Astrocyte of the spinal cord (primary cell): ENCODE measurements around the gene GPR146.

Source experiments
- DNase-seq: peaks from one replicate; pipeline ENCODE4 v3.0.0; 2011; ENCODE audit warnings: low read depth, low spot score
- H3K4me3 ChIP-seq: 2 replicates; pipeline ENCODE4 v1.5.1; 2011; ENCODE audit warnings: low read depth, mild to moderate bottlenecking, low read length, moderate library complexity
- in situ Hi-C: cut with HindIII; loops from 2 replicates; pipeline ENCODE4 v1.10.0; 2017; ENCODE audit warnings: low sequenced_read_pairs
- TF ChIP-seq, protein P1 (sequence below): IDR thresholded peaks from 2 replicates; pipeline ENCODE4 v1.5.1; 2012; ENCODE audit warnings: low read depth, mild to moderate bottlenecking, low read length, inconsistent platforms

Gene GPR146, protein sequence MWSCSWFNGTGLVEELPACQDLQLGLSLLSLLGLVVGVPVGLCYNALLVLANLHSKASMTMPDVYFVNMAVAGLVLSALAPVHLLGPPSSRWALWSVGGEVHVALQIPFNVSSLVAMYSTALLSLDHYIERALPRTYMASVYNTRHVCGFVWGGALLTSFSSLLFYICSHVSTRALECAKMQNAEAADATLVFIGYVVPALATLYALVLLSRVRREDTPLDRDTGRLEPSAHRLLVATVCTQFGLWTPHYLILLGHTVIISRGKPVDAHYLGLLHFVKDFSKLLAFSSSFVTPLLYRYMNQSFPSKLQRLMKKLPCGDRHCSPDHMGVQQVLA

DNA sequence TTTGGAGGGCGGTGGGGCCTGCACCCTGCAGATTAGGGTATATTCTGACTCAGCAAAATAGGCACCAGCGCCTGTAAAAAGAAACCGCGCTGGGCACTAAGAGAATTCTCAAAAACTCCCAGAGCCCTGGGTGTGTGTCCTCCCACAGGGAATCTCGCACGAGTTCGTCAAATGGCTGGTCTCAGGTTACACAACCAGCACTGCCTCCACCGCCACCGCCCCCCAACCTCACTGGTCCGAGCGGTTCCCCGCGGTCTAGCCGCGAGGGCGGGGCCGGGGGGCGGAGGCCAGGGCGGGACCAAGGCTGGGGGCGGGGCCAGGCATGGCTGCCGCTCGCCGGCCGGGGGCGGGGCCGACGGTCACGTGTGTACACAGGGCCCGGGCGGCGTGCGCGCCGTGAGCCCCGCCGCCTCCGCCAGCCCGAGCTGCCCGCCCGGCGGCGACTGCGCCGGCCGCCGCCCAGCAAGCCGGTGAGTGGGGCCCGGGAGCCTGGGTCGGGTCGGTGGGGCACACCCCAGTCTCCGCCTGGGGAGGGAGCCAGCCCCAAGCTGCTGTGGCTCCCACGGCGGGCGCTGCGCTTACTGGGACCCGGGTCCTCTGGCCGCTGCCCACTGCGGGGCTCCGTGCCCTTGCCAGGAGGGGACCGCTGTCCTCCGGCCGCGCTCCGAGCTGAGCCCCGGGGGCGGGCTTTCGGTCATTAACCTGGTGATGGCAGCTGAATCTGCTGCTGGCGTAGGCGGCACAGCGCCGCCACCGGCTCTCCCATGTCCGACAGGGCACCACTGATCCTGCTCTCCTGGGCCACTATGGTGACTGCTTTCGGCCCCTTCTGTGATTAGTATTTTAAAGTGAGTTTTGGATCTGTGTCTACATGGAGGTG, at the start of gene GPR146:
GPR146 (plus strand) TSS at position 358 of the 880 bp plus-strand sequence. CDS start 12,970 bp downstream, outside the sequence.
- in situ Hi-C loops, result no loop called here
- peak within 1 kb of the TSS; percentile 43 for H3K4me3 ChIP-seq
- peak; percentile 95 for DNase-seq
- TF ChIP-seq, protein P1, sequence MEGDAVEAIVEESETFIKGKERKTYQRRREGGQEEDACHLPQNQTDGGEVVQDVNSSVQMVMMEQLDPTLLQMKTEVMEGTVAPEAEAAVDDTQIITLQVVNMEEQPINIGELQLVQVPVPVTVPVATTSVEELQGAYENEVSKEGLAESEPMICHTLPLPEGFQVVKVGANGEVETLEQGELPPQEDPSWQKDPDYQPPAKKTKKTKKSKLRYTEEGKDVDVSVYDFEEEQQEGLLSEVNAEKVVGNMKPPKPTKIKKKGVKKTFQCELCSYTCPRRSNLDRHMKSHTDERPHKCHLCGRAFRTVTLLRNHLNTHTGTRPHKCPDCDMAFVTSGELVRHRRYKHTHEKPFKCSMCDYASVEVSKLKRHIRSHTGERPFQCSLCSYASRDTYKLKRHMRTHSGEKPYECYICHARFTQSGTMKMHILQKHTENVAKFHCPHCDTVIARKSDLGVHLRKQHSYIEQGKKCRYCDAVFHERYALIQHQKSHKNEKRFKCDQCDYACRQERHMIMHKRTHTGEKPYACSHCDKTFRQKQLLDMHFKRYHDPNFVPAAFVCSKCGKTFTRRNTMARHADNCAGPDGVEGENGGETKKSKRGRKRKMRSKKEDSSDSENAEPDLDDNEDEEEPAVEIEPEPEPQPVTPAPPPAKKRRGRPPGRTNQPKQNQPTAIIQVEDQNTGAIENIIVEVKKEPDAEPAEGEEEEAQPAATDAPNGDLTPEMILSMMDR, result peak; percentile 73

DNA sequence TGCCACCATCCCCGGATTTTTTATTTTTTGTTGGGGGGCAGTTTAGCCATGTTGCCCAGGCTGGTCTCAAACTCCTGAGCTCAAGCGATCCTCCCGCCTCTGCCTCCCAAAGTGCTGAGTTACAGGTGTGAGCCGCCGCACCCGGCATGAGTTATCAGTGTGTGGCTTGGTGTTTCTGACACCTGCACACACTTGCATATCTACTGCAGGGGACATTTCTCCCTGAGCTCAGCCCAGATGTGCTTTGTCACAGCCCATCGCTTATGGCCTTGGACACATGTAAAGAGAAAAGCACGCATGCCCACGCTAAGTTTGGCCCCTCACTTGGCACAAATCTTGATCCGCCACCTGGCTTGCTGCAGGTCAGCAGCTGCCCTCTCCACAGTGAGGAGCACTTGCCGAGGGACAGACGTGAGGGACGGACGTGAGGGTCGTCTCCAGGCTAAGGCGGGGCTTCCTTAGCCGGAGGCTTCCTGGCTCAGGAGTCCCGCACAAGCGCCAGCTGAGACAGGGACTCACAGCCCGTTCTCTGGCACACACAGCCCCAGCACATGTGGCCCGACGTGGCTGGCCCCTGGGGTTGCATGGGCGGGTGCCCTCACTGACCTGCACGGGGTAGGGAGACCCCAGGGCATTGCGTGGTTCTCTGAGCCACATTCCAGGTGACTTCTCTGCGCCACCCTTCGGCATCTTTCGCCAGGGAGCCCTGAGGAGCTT, 49.6 kb upstream of the GPR146 start:
- in situ Hi-C loops, result no loop called here
- no peak overlapping the region for H3K4me3 ChIP-seq

DNA sequence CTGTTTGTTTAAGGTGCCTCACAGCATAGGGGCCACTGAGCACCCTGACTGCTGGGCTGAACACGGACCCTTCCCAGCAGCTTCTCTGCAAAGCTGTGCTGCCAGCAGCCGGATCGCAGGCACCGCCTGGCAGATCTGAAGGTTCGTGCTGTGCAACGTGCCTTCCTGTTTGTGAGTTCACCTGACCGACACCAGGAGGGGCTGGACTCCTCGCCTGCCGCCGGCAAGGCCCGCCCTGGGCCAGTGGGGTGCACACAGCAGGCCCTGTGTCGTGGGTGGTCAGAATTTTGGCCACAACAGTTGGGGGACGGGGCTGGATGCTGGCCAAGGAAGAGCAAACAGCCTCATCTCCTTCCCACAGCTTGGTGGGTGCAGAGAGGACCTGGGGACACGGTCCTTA, 48.8 kb upstream of the GPR146 start:
- in situ Hi-C loops, result no loop called here
- TF ChIP-seq, protein P1, result no peak

More for the DNA sequence above, 49.6 kb upstream of the GPR146 start:
- no peak for DNase-seq
- TF ChIP-seq, protein P1, result no peak

DNA sequence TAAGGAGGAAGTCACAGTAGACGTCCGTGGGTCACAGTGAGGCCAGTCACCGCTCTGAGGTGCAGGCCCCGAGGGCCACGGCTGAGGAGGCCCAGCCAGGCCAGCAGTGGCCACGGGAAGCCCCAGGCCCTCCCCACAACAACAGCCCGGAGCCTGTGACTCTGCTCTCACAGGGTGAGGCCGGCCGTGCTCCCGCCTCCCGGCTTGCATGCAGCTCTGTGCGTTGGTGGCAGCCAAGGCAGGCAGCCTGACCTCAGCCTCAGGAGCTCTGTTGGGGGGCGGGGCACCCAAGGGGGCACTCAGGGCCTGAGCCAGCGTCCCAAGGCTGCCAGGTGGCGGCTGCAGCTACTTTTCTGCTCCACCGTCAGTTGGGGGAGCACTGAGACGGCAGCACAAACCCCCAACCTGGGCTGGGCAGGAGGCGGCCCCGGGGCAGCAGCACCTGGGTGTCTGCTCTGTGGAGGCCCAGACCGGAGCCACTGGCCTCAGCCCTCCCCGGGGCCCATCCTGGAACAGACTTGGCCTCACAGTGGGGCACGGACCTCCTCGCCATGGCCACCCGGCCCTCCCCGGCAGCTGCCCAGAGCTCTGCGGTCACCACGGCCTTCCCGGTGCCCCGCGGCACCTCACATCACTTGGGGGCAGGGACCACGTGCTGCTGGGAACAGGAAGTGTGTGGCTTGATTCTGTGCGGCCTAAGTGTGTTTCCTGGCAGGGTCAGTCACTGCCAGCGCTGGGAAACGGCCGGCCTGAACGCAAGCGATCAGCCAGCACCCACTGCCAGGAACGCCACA, 48.1 kb upstream of the GPR146 start:
- no peak overlapping the region for H3K4me3 ChIP-seq
- in situ Hi-C loops, result no loop called here
- TF ChIP-seq, protein P1, result no peak
- no peak for DNase-seq

More for the DNA sequence above, 48.8 kb upstream of the GPR146 start:
- H3K4me3 ChIP-seq, result no peak overlapping the region
- no peak for DNase-seq

DNA sequence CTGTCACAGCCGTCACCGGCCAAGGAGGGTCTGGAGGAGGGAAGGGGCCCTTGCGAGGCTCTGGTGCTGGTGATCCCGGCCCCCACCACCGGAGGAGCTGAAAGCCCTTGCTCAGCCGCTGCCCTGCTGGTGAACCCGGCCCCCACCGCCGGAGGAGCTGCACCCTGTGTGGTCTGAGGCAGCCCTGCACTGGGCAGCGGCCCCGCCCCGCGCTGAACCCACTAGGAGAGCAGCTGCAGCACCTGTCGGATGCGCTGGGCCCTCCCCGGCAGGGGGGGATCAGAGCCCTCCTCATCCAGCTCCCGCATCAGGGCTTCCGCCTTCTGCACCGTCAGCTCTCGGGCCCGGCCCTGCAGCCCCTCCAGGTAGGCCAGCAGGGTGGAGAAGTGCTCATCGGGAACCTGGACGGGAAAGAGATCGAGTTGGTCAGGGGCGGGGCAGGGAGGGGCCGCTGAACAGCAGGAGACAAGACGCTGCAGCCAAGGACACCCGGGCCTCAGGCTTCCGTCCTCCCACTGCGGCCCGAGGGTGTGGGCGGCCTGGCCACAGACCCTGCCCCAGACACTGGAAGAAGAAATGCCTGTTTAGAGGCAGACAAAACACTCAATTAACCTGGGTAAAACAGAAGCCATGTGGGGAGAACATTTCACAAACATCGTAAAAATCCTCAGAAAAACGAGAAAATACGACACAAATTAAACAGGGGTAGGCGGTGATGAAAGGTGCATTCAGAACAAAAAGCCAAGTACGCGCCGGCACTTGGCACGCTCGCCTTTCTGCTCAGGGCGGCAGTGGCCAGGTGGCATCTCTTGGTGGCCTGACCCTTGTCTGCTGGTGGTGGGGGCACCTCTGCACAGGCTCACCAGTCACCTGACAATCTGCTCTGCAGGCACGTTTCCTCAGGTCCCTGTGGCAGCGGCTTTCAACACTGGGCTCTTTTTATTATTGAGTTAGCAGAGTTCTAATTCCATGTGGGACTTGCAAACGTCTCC, 46.6 kb upstream of the GPR146 start:
- H3K4me3 ChIP-seq, result no peak overlapping the region
- no peak for DNase-seq
- in situ Hi-C loops, result no loop called here
- TF ChIP-seq, protein P1, result no peak
